Measurements from ENCODE around the gene MEX3A.
"Not testable (repeated sequence)": the region's sequence is repeated elsewhere in the genome, so short reads cannot be mapped to it uniquely, and the experiment has no call there.

MEX3A gene
- total RNA-seq, result 0.24 to 0.35 reads per million in 2 donors

- DNase-seq, result peak; percentile 53
Observed at GRCh38 chr1:156082309-156083091, at the start of gene MEX3A. Gene MEX3A (minus strand): TSS chr1:156082465. CDS start chr1:156081998, 467 bp downstream.

- no peak for DNase-seq
Observed at GRCh38 chr1:156130578-156130942, 48.3 kb upstream of the MEX3A start.

DNA sequence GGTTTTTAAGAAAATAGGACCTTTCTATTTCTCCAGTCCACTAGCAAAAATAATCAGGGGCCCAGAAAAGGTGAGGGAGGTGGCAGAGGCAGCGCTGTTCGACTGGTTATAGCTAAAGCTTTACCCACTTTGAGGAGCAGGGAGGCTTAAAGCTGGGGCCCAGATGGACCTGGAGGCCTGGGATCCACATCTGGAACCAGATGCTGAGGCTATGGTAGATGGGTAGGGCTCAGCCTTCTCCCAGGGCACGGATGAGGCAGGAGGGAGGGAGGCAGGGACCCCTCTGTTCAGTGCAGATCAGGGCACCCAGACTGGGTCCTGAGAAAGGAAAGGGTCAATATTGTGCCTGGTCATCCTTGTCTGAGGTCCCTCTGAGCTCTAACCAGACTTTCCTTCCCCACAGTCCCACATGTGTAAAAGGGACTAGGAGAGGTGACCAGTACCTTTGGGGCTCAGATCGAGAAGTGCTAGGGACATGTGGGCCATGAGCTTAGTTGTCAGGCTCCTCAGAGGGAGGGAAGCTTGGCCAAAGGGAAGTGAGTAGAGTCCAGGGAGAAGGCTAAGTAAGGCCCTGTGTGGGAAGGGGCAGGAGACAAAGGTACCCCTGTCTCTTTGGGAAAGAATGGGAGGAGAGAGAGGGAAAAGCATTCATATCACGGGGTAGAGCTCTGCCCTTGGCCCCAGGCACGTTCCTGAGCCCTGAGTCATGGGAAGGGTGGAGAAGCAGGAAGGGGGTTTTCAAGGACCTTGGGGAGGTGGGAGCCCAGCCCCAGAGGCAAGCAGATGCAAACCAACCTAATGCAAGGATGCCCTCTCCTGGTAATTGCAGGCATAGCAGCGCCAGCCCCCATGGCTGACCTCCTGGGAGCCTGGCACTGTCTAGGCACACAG is 47.7 kb upstream of the MEX3A start:
- DNase-seq, result peak; percentile 67

GRCh38 chr1:156128654-156129597 is 46.7 kb upstream of the MEX3A start:
- DNase-seq, result no peak

DNA sequence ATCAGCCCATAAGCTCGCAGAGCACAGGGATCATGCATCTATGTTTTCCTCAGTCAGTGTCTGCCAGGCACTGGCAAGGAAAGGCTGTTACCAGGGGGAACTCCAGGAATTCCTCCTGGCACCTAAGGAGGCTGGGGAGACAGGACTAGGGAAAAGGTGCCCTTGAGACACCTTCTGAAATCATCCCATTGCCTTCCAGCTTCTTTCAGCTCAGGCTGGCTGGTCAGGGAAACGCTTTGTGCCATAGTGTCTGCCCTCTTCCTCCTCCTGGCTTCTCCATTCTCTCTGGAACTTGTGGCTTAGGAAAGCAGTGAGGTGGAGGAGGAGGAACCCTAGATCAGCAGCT is 46.0 kb upstream of the MEX3A start:
- DNase-seq, result no peak

DNA sequence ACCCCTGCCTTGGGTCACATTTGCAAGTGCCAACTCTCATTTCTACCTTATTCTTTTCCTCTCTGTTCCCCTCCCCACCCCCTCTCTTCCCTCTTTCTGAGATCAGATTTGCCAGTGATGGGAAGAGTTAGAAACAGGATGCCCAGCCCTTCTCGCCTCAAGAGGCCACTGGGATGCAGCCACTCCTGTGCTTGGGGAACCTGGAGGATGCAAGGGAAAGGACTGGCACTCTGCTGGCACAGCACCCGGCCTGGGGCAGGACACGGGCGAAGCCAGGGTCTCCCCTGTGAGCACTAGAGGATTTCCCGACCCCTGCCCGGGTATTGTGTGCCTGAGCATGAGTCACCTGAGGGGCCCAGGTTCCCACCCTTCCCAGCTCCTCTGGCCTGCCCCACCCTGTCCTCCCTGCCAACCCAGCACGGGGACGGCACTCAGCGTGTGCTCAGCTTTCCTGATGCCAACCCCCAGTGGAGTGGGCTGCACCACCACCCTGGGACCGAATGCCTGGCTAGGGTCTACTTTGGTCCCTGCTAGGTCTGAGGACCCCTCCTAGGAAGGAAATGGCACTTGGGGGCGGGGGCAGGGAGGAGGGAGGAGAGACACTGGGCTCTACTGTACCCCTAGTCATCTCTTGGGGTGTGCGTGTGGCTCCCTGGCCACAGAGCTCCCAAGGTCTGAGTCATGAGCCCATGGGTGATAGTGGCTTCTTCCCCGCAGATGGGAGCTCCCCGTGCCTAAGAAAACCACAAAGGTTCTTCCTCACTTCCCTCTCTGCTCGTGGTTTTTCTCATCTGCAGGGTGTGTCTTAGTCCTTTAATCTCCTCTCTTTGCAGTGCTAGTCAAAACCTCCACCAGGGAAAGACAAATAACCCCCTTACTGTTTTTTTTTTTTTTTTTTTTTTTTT is 44.6 kb upstream of the MEX3A start:
- DNase-seq, result peak; percentile 74

GRCh38 chr1:156126043-156126629 is 43.9 kb upstream of the MEX3A start:
- peak; percentile 69 for DNase-seq

GRCh38 chr1:156125544-156125943 is 43.3 kb upstream of the MEX3A start:
- peak; percentile 3 for DNase-seq

- peak; percentile 44 for DNase-seq
Observed at GRCh38 chr1:156124557-156125483, 42.6 kb upstream of the MEX3A start.

DNA sequence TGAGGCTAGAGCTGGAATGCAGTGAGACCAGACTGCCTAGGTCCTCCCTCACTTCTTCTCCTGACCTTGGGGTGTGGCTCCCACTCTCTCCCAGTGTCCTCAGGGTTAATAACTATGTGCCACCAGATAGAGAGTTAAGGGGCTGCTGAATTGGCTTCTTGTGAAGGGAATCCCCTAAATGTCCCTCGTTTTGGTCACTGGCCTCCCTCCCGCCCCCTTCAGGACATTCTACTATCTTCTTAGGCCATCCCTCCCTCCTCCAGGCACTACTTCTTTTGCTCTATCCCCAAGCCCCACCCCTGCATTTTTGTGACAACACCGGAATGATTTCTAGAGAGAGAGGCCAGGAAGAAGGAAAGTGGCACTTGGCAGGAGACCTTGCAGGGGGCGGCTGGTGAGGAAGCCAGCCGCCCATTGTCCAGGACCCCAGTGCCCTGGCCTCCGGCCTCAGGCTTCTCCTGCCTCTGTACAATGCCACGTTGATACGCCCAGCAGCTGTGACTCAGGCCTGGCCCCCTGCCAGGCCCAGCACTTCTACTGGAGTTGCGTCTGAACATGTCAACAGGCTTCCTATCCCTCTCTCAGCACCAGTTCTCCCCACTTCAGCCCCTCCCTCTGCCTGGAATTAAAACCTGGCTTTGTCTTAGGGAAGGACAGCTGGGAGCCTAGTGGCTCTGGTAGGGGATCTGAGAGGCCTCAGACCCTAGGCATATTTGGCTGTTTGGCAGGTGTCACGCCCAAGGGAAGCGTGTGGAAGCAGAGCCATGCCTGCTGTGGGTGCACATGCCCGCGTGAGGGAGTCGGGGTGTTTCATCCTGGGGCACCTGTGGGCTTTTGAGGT is 41.3 kb upstream of the MEX3A start:
- DNase-seq, result peak; percentile 52

DNA sequence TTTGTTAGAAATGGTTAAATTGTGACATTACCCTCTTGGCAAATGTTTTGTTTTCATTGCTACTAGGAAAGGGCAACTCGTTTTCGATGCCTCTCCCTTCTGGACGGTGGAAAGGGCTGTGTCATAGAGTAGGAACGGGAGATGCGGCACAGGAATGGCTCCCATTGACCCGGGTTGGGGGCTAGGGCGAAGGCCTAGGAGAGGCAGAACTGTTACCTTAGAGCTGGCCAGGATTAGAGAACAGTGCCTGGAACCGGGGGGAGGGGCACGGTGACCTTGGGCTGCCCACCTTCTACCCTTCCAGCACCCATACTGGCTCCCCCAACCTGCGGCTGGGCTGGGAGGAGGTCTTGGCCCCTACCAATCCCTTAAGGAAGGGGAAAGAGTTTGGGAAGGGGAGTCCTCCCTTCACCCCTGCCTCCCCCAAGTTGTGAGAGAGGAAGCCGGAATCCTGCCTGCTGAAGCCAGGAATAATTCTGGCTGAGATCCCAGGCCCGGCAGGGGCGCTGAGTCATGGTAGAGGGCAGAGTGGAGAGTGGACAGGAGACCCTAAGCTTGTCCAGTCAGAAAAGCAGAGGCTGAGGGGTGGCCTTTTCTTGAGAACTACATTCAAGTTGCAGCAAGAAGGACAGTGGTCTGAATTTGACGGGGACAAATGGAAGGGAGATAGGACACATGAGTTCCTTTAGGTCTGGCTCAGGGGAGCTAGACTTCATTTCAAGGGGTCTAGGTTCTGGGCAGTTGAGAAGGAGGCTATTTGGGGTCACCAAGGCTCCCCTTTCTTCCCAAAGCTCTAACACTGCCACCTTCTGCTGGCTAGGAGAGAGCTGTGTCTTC is 40.5 kb upstream of the MEX3A start:
- peak; percentile 23 for DNase-seq

DNA sequence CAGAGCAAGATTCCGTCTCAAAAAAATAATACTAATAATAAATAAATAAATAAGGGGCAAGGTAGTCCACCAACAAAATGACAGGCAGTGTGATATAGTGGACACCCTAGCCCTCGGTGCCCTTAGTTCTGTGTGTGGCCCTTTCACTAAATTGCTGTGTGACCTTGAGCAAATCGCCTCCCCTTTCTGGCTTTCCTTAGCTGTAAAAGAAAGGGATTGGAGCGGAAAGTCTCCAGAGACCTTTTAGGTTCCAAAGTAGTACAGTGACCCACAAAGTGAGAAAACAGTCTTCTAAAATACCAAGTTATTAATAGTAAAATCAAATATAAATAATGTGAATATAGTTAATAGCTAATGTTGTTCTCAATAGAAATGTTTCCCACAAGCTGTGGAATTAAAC is 39.8 kb upstream of the MEX3A start:
- DNase-seq, result peak; percentile 1

GRCh38 chr1:156121457-156121856 is 39.2 kb upstream of the MEX3A start:
- peak; percentile 7 for DNase-seq

DNA sequence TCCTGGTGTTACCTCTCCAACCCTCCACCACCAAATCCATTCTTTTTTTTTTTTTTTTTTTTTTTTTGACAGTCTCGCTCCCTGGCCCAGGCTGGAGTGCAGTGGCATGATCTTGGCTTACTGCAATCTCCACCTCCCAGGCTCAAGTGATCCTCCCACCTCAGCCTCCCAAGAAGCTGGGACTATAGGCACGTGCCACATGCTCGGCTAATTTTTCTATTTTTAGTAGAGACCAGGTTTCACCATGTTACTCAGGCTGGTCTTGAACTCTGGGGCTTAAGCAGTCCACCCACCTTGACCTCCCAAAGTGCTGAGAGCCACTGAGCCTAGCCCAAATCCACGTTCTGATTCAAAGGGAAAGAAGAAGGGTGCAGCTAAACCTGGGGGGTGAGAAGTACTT is 38.7 kb upstream of the MEX3A start:
- DNase-seq, result not testable (repeated sequence)

DNA sequence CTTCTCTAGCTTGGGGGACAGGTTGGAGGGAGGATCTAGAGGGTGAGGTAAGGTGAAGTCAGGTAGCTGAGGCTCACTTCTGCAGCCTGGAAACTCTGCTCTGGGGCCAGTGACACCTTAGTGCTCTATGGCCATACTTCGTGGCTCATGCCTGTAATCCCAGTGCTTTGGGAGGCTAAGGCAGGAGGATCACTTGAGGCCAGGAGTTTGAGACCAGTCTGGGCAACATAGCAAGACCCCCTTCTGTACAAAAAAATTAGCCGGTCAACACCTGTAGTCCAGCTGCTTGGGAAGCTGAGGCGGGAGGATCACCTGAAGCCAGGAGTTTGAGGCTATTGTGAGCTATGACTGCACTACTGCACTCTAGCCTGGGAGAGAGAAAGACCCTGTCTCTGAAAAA is 38.1 kb upstream of the MEX3A start:
- peak; percentile 1 for DNase-seq

DNA sequence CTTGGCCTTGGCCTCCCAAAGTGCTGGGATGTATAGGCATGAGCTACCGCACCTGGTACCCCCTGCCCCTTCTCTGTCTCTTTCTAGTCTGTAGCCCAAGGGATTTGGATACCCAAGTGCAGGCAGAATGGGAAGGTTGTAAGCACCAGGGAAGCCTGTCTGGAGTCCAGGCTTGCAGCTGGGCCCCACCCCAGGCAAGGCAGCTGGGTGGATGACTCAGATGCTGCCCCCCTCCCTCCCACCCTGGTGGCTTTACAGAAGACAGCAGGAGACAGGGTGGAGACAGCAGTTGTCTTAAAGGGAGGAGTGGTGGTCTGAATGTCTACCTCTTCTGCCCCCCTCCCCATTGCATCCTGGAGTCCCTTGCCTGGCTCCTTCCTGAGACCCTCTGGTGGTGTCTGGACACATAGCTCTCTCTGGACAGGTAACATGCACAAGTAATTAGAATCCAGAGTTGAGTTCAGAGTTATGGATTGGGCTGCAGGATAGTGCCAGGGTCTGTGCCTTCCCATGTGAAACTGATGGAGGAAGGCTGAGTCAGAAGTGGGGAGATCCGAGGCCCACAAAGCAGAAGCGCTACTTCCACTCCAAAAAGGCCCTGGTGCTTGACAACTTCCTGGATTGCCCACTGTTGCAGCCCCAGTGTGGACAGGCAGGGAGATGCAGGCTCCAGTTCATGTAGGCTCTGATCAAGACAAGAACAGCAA is 37.4 kb upstream of the MEX3A start:
- DNase-seq, result peak; percentile 35

DNA sequence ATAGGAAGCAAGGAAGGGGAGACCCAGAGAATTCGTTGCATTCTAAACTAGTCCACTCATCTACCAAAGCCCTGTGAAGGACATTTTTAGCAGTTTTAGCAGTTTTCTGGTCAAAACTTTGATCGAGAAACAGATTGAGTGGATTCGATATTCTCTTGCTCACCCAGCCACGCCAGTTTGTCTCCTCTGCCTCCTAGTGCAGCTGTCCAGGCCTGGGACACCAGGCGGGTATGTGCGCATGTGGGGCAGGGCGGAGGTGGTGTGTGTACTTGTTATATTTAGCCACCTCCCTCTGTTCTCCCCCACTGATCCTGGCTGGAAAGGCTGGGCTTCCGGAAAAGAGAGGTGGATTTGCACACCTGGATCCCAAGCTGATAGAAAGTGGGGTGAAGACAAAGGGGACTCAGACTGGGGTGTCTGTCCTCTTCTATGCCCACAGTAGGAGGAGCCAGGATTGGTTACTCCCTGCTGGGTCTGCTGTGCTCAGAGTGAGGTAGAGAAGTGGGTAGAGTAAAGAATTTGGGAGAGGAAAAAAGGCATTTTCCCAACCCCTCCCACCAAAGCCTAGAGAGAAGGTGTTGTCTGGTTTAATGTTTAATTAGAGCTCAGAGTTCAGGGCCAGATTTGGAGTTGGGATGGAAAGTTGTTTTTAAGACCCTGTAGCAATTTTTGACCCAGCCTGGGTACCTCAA is 36.1 kb upstream of the MEX3A start:
- peak; percentile 11 for DNase-seq
